Activated CD4-positive, alpha-beta T cell treated with anti-CD3 and anti-CD28 coated beads for 36 hours (primary cell): ENCODE data around the gene HSPA9. TPM values are rescaled to one million over a fixed set of nuclear protein-coding genes. Genes with fewer than 3 reads are reported as not detected.
A peak's percentile ranks its signal among the peaks of the same experiment; 100 is the strongest.

Experiments used
- ATAC-seq: fragments of 200-7000 bp; cut with Tn5 transposase; one replicate; pipeline ENCODE4 v1.10.0; 2021; ENCODE audit warnings: mild to moderate bottlenecking, moderate library complexity
- CTCF ChIA-PET: fragments of 350-600 bp; sonication (Branson Sonifier 250); formaldehyde crosslinking; loops from one replicate; lab custom pipeline; 2021; ENCODE audit warnings: antibody characterized with exemption; lab: Charles Lee
- POLR2A ChIA-PET: fragments of 350-600 bp; sonication (Branson Sonifier 250); formaldehyde crosslinking; loops from one replicate; lab custom pipeline; 2021; ENCODE audit warnings: antibody characterized with exemption, inconsistent platforms; lab: Charles Lee
- DNase-seq: peaks from one replicate; pipeline ENCODE4 v3.0.0-alpha.2; 2020
- H3K27ac Mint-ChIP-seq: one replicate; pipeline ENCODE4 v1.8.0; 2021; ENCODE audit warnings: mixed read lengths
- H3K27me3 Mint-ChIP-seq: one replicate; pipeline ENCODE4 v1.8.0; 2021; ENCODE audit warnings: mixed read lengths
- H3K36me3 Mint-ChIP-seq: one replicate; pipeline ENCODE4 v1.8.0; 2021; ENCODE audit warnings: low read depth, mixed read lengths
- H3K4me1 Mint-ChIP-seq: one replicate; pipeline ENCODE4 v1.8.0; 2021; ENCODE audit warnings: mixed read lengths
- H3K4me3 Mint-ChIP-seq: one replicate; pipeline ENCODE4 v1.8.0; 2021; ENCODE audit warnings: mild to moderate bottlenecking, moderate library complexity, mixed read lengths
- H3K9me3 Mint-ChIP-seq: one replicate; pipeline ENCODE4 v1.8.0; 2021; ENCODE audit warnings: low read depth, mixed read lengths
- intact Hi-C, 2 experiments: fragments of 100-400 bp; cut with DNase I in 1 of 2; cut with micrococcal nuclease in 1 of 2; formaldehyde crosslinking; loops; one replicate each; pipeline versions ENCODE4 v1.14.2 to v1.15.1; 2022 to 2024; cut with DNase I, micrococcal nuclease
- total RNA-seq, 2 experiments: library from RNA; stranded (reverse); gene quantifications; one replicate each; pipeline ENCODE4 v1.2.3, GENCODE V29; 2021

Gene HSPA9
- total RNA-seq, 2 experiments from 2014 or later = 431 to 466 TPM

DNA sequence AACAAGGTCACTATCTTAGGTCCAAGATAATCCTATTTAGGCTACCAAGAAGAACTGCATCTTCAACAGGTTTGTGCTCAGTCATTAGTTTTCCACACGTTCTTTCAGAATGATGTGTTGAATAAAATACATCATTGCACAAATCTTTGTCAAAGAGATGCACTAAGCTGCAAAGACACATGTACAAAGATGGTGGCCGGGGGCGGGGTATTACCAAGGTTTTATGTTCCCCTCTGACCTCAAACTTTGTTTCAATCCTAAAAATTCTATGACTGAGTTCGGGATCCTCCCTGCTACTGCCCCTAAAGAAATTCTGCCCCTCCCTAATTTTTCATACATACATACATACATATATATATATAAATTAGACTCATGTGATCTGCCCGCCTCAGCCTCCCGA is 14.2 kb downstream of the HSPA9 start:
- intact Hi-C loops = no loop called here
- CTCF ChIA-PET = interaction anchor here (0.7 kb wide), 1 partner anchor 92 kb away, joined by 3 read pairs; no protein-coding TSS in a partner anchor
- H3K27me3 Mint-ChIP-seq = no peaks in the 10 kb centered on the region

DNA sequence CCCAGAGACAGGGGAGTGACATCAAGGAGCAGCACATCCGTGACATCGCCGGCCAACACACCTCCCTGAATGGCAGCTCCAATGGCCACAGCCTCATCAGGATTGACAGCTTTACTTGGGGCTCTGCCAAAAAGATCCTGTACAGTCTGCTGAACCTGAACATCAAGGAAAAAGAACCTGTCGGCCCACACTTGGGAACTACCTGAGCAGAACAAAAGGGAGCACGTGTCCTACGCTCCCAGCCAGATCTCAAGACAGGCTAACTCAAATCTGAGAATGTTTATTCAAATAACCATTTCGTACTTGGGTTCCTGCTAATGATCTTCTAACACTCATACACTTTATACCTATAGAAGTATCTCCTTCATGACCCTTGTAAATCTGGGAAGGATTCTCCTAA is 15.3 kb downstream of the HSPA9 start:
- Mint-ChIP-seq H3K9me3 (no peaks in the 10 kb centered on the region), H3K4me1 (peaks cover 28% of the 10 kb centered on the region), H3K4me3 (no peak overlapping the region), H3K27me3 (no peaks in the 10 kb centered on the region), H3K27ac (no peak overlapping the region), H3K36me3 (peaks cover 79% of the 10 kb centered on the region)
- ChIA-PET POLR2A (no interaction called here), CTCF (interaction anchor here (0.8 kb wide), 1 partner anchor 12 kb away, joined by 3 read pairs; no protein-coding TSS in a partner anchor)
- DNase-seq = no peak
- intact Hi-C loops = loop anchor here in 1 of 2 experiments (5.0 kb wide), 1 partner anchor 762 kb away; no protein-coding TSS in a partner anchor
- no peak for ATAC-seq

More for the DNA sequence above, 14.2 kb downstream of the HSPA9 start:
- no peaks in the 10 kb centered on the region for H3K9me3 Mint-ChIP-seq
- H3K36me3 Mint-ChIP-seq = peaks cover 85% of the 10 kb centered on the region
- H3K4me1 Mint-ChIP-seq = peaks cover 32% of the 10 kb centered on the region
- ATAC-seq (no peak), DNase-seq (no peak)
- H3K4me3 Mint-ChIP-seq = no peak overlapping the region
- H3K27ac Mint-ChIP-seq = no peak overlapping the region
- POLR2A ChIA-PET = no interaction called here

GRCh38 chr5:138557677-138558076 is 17.5 kb downstream of the HSPA9 start:
- Mint-ChIP-seq H3K9me3 (no peaks in the 10 kb centered on the region), H3K36me3 (peaks cover 78% of the 10 kb centered on the region), H3K27ac (no peak overlapping the region), H3K4me3 (no peak overlapping the region), H3K27me3 (no peaks in the 10 kb centered on the region), H3K4me1 (peaks cover 16% of the 10 kb centered on the region)
- DNase-seq = no peak
- ChIA-PET CTCF (no interaction called here), POLR2A (no interaction called here)
- intact Hi-C loops = loop anchor here in 1 of 2 experiments (5.0 kb wide), 1 partner anchor 765 kb away; no protein-coding TSS in a partner anchor
- ATAC-seq = no peak

GRCh38 chr5:138554143-138554542 is 21.1 kb downstream of the HSPA9 start:
- Mint-ChIP-seq H3K27me3 (no peaks in the 10 kb centered on the region), H3K4me3 (no peak overlapping the region), H3K9me3 (no peaks in the 10 kb centered on the region), H3K27ac (peak overlapping the region; percentile 25), H3K4me1 (peaks cover 7% of the 10 kb centered on the region), H3K36me3 (peaks cover 54% of the 10 kb centered on the region)
- ATAC-seq (no peak), DNase-seq (no peak)
- CTCF ChIA-PET = interaction anchor here (1.6 to 1.7 kb wide), 2 partner anchors 11 to 50 kb away, joined by 3 to 9 read pairs; partner anchors contain the start of gene ETF1
- intact Hi-C loops = loop anchor here in 1 of 2 experiments (2.0 kb wide), 1 partner anchor 15 kb away; no protein-coding TSS in a partner anchor
- POLR2A ChIA-PET = no interaction called here

GRCh38 chr5:138553437-138554095 is 21.6 kb downstream of the HSPA9 start:
- intact Hi-C loops = loop anchor here in 1 of 2 experiments (2.0 kb wide), 1 partner anchor 15 kb away; no protein-coding TSS in a partner anchor
- Mint-ChIP-seq H3K27ac (peak overlapping the region; percentile 25), H3K4me3 (no peak overlapping the region), H3K36me3 (peaks cover 48% of the 10 kb centered on the region), H3K9me3 (no peaks in the 10 kb centered on the region), H3K4me1 (peaks cover 7% of the 10 kb centered on the region), H3K27me3 (no peaks in the 10 kb centered on the region)
- ChIA-PET CTCF (interaction anchor here (0.7 to 1.7 kb wide), 4 partner anchors 11 to 55 kb away, joined by 3 to 9 read pairs (median 4); partner anchors contain the start of gene ETF1), POLR2A (interaction anchor here (0.6 to 1.6 kb wide), 3 partner anchors 10 to 778 kb away, joined by 3 to 5 read pairs (median 4); partner anchors contain the start of gene ETF1)
- no peak for DNase-seq
- ATAC-seq = no peak

GRCh38 chr5:138552657-138553056 is 22.5 kb downstream of the HSPA9 start:
- Mint-ChIP-seq H3K4me1 (peaks cover 15% of the 10 kb centered on the region), H3K36me3 (peaks cover 40% of the 10 kb centered on the region), H3K27me3 (no peaks in the 10 kb centered on the region), H3K9me3 (no peaks in the 10 kb centered on the region), H3K27ac (no peak overlapping the region), H3K4me3 (no peak overlapping the region)
- DNase-seq (no peak), ATAC-seq (no peak)
- POLR2A ChIA-PET = interaction anchor here (0.6 to 1.6 kb wide), 3 partner anchors 9 to 779 kb away, joined by 3 to 5 read pairs (median 4); partner anchors contain the start of gene ETF1
- intact Hi-C loops = no loop called here
- CTCF ChIA-PET = interaction anchor here (0.6 to 1.7 kb wide), 5 partner anchors 10 to 54 kb away, joined by 3 to 9 read pairs (median 4); partner anchors contain the start of gene ETF1

DNA sequence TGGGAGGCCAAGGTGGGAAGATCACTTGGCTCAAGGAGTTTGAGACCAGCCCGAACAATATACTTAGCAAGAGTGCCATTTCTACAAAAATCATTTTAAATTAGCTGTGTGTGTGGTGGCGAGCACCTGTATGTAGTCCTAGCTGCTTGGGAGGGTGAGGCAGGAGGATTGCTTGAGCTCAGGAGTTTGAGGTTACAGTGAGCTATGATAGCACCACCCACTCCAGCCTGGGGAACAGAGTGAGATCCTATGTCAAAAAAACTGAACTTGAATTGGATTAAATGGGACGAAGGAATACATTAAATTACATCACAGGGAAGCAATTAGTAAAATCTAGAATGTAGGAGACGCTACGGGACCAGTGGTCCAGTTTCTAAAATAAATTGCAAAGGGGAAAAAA is 25.8 kb downstream of the HSPA9 start:
- Mint-ChIP-seq H3K4me1 (peaks cover 38% of the 10 kb centered on the region), H3K36me3 (peaks cover 27% of the 10 kb centered on the region), H3K4me3 (no peak overlapping the region), H3K9me3 (no peaks in the 10 kb centered on the region), H3K27me3 (no peaks in the 10 kb centered on the region), H3K27ac (no peak overlapping the region)
- ChIA-PET CTCF (interaction anchor here (0.7 to 3.9 kb wide), 11 partner anchors 9 to 519 kb away, joined by 3 to 19 read pairs (median 6); partner anchors contain the start of genes EGR1 and HSPA9), POLR2A (no interaction called here)
- no peak for DNase-seq
- ATAC-seq = no peak
- intact Hi-C loops = loop anchor here in 1 of 2 experiments (2.0 kb wide), 1 partner anchor 17 kb away; no protein-coding TSS in a partner anchor

- peaks cover 48% of the 10 kb centered on the region for H3K4me1 Mint-ChIP-seq
- ChIA-PET CTCF (interaction anchor here (0.6 to 3.9 kb wide), 4 partner anchors 10 to 1559 kb away, joined by 3 to 19 read pairs (median 6); no protein-coding TSS in a partner anchor), POLR2A (interaction anchor here (0.7 kb wide), 1 partner anchor 64 kb away, joined by 3 read pairs; no protein-coding TSS in a partner anchor)
- no peak overlapping the region for H3K27ac Mint-ChIP-seq
- peaks cover 36% of the 10 kb centered on the region for H3K36me3 Mint-ChIP-seq
- H3K9me3 Mint-ChIP-seq = no peaks in the 10 kb centered on the region
- DNase-seq (no peak), ATAC-seq (no peak)
- peak overlapping the region; percentile 21 for H3K4me3 Mint-ChIP-seq
- H3K27me3 Mint-ChIP-seq = no peaks in the 10 kb centered on the region
- intact Hi-C loops = no loop called here
Measured at GRCh38 chr5:138545919-138546562, 29.2 kb downstream of the HSPA9 start.

DNA sequence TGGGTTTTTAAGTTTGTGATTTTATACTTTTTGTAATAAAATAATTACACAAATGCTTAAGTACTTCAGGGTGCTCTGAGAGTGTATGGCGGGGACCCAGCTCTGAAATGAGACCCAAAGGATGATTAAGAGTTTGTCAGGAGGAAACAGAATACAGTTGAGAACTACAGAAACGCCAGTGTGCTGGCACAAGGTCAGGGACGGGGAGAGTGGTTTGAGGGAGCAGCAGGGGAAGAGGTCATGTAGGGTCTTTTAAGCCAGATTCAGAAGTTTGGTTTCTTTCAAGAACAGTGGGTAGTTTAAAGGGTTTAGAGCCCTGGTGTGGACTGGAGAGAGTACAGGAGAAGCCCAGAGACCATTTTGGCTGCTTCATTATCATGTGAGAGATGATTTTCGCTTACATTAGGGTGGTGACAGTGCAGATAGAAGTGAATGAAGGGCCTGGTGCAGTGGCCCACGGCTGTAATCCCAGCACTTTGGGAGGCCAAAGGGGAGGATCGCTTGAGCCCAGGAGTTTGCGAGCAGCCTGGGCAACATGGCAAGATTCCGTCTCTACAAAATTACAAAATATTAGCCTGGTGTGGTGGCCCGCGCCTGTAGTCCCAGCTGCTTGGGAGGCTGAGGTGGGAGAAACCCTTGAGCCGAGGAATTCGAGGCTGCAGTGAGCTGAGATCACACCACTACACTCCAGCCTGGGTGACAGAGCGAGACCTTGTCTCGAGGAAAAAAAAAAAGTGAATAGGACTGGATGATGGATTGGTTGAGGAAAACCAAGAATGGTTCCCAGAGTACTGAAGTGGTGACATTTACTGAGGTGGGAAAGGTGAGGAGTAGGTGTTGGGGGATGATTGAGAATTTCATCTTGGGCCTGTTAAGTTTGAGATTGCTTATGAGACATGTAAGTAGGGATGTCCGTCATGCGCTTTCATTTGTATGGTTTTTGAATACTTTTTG is 30.7 kb downstream of the HSPA9 start:
- H3K27me3 Mint-ChIP-seq = no peaks in the 10 kb centered on the region
- peak overlapping the region; percentile 100 for H3K4me3 Mint-ChIP-seq
- ATAC-seq = no peak
- CTCF ChIA-PET = interaction anchor here (0.5 to 3.2 kb wide), 9 partner anchors 9 to 1009 kb away, joined by 3 to 9 read pairs (median 3); partner anchors contain the start of gene HSPA9
- peaks cover 62% of the 10 kb centered on the region for H3K4me1 Mint-ChIP-seq
- peaks cover 50% of the 10 kb centered on the region for H3K36me3 Mint-ChIP-seq
- POLR2A ChIA-PET = interaction anchor here (0.6 to 2.6 kb wide), 9 partner anchors 8 to 203 kb away, joined by 3 to 33 read pairs (median 5); partner anchors contain the start of genes EGR1, HSPA9 and KDM3B
- DNase-seq = peak; percentile 32
- intact Hi-C loops = no loop called here
- H3K27ac Mint-ChIP-seq = peak overlapping the region; percentile 100
- no peaks in the 10 kb centered on the region for H3K9me3 Mint-ChIP-seq

- Mint-ChIP-seq H3K9me3 (no peaks in the 10 kb centered on the region), H3K36me3 (peaks cover 56% of the 10 kb centered on the region), H3K4me1 (peaks cover 67% of the 10 kb centered on the region), H3K27ac (peak overlapping the region; percentile 100), H3K4me3 (peak overlapping the region; percentile 100), H3K27me3 (no peaks in the 10 kb centered on the region)
- intact Hi-C loops = loop anchor here (1.0 to 2.0 kb wide), 18 partner anchors 32 to 1019 kb away; partner anchors contain the start of genes BRD8 (in 2 of the 2), HSPA9 (in 2 of the 2), CDC23 (in 1 of the 2) and CDC25C (in 1 of the 2)
- ChIA-PET POLR2A (interaction anchor here (0.7 to 2.6 kb wide), 11 partner anchors 9 to 1019 kb away, joined by 3 to 33 read pairs (median 4); partner anchors contain the start of genes CDC23, EGR1, FAM53C and HSPA9), CTCF (interaction anchor here (0.6 to 3.2 kb wide), 13 partner anchors 10 to 717 kb away, joined by 3 to 9 read pairs (median 3); partner anchors contain the start of genes HSPA9 and KDM3B)
- DNase-seq (no peak), ATAC-seq (peak; percentile 65)
Measured at GRCh38 chr5:138543730-138544104, 31.5 kb downstream of the HSPA9 start.
